Left colon (tissue), 2 donors: ENCODE measurements around the gene EGLN1. TPM values are rescaled to one million over a fixed set of nuclear protein-coding genes. Genes with fewer than 3 reads are reported as not detected.
"Not testable (repeated sequence)": the region's sequence is repeated elsewhere in the genome, so short reads cannot be mapped to it uniquely, and the experiment has no call there.

Source experiments
- ATAC-seq: fragments of 200-7000 bp; cut with Tn5 transposase; one replicate; pipeline ENCODE4 v1.9.1; 2020; ENCODE audit warnings: mild to moderate bottlenecking, moderate library complexity
- DNase-seq, 2 donors: peaks; one replicate each; pipeline ENCODE4 v3.0.0-alpha.2; 2020
- intact Hi-C, 2 donors: fragments of 100-400 bp; cut with DNase I in 1 of 2; cut with micrococcal nuclease in 1 of 2; formaldehyde crosslinking; loops; one replicate each; pipeline versions ENCODE4 v1.11.2 to v1.14.0; 2022; cut with DNase I, micrococcal nuclease
- long read RNA-seq: library from polyadenylated mRNA; unstranded; transcript quantifications from one replicate; pipeline ENCODE4 v2.0.0, GENCODE V29; 2021
- total RNA-seq, 2 donors: library from RNA; stranded (reverse); fragmentation: NEBNext Ultra II Directional; extraction: Animal tissue kit (Norgen Biotek cat#: 25700); gene quantifications; one replicate each; pipeline ENCODE4 v1.2.1, GENCODE V29; 2021
- donor health status: DM: no; HTN: no; CAD: no.
- donor health status: DM: yes; HTN: yes; CAD: no.

Gene EGLN1
- total RNA-seq: 10 to 100 TPM; 40.6 to 63.1 TPM
- long read RNA-seq, full-length matches to known transcripts: 103 of 124 reads
- long read RNA-seq, partial matches to known transcripts: 1 of 124 reads
- long read RNA-seq, other reads (novel, unspliced or antisense): 20 of 124 reads

DNA sequence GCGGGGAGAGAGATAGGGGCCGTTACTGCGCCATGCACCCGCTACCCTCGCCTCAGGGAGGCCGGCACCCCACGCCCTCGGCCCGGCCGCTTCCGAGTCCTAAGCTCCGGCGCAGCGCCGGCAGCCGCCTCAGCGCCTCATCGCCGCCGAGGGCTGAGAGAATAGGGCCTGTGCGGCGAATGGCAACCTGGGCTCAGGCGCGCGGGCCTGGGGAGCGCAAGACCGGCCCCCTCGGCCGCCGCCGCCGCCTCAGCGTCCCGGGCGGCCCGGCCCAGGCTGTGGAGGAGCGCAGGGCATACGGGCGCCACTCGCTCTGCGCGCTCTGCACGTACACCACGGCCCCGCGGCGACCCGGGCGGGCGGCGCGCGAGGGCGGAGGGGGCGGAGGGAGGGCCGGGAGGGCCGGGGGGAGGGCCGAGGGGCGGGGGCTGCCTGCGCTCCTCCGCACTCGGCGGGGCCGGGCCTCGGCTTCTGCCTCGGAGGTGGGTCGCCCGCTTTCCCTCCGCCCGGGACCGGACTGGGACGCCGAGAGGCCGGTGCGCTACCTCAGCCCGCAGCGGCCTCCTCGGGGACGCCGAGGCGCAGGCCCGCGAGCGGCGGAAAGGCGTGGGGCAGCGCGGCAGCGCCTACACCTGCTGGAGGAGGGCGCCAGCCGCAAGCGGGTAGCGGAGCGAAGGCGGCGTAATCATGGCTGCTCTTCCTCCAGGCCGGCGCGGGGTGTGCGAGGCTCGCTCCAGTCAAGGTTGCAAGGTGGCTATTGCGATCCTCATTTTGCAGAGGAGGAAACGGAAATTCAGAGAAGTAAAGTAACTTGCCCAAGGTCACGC, at the start of gene EGLN1:
Gene EGLN1 (minus strand): TSS at position 317 of the 827 bp plus-strand sequence. CDS start 399 bp downstream, outside the sequence.
- ATAC-seq: peak; percentile 81
- DNase-seq: peak; percentile 84 to 89
- intact Hi-C loops: no loop called here

GRCh38 chr1:231471500-231471899, 49.4 kb upstream of the EGLN1 start:
- ATAC-seq, intact Hi-C loops, DNase-seq: not testable (repeated sequence)

- DNase-seq, ATAC-seq, intact Hi-C loops: not testable (repeated sequence)
These were observed 48.9 kb upstream of the EGLN1 start for GRCh38 chr1:231471027-231471426.

DNA sequence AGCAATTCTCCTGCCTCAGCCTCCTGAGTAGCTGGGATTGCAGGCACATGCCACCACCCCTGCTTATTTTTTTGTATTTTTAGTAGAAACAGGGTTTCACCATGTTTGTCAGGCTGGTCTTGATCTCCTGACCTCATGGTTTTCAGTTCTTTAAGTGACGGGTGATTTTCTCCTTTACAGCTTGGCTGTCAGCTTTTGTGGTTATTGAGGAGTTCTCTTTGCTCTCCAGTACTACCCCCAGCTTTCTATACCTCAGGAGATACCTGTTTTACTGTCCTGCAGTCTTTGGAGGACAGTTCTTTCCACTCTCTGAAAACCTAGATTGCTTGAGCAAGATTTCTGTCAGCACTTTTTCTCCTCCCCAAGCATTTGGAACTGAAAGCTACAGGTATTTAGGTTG, 45.9 kb upstream of the EGLN1 start:
- intact Hi-C loops: no loop called here
- DNase-seq: no peak
- no peak for ATAC-seq

- no peak for ATAC-seq
- intact Hi-C loops: no loop called here
- no peak for DNase-seq
These were observed 43.0 kb upstream of the EGLN1 start for GRCh38 chr1:231465051-231465450.

GRCh38 chr1:231463541-231463940, 41.5 kb upstream of the EGLN1 start:
- ATAC-seq (no peak), DNase-seq (no peak)
- intact Hi-C loops: no loop called here

DNA sequence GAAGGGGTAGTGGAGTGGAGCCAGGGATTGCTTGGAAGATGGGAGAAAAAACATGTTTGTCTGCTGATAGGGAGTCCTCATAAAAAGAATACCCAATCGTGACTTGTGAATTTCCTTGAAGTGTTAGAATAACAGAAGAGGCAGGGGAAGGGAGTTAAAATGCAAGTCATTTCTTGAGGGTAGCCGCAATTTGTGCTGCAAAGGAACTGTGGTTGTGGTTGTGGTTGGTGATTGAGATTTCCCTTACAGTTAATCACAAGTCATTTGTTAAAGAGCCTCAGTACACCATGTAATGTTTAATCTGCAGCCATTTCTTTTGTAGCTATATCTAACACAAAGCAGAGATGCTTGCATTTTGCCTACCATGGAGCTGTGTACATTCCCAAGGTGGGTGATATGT, 38.5 kb upstream of the EGLN1 start:
- ATAC-seq: no peak
- DNase-seq: no peak
- intact Hi-C loops: no loop called here

- ATAC-seq, DNase-seq, intact Hi-C loops: not testable (repeated sequence)
These were observed 37.4 kb upstream of the EGLN1 start for GRCh38 chr1:231459438-231459837.

DNA sequence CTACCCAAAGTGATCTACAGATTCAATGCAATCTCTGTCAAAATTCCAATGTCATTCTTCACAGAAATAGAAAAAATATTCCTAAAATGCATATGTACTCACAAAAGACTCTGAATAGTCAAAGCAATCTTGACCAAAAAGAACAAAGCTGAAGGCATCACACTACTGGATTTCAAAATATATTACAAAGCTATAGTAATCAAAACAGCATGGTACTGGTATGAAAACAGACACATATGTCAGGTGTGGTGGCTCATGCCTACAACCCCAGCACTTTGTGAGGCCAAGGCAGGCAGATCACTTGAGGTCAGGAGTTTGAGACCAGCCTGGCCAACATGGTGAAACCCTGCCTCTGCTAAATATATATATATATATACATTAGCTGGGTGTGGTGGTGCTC, 35.9 kb upstream of the EGLN1 start:
- DNase-seq, intact Hi-C loops, ATAC-seq: not testable (repeated sequence)

- ATAC-seq, intact Hi-C loops, DNase-seq: not testable (repeated sequence)
These were observed 32.0 kb upstream of the EGLN1 start for GRCh38 chr1:231454133-231454532.

- DNase-seq (no peak), ATAC-seq (no peak)
- intact Hi-C loops: no loop called here
These were observed 24.1 kb upstream of the EGLN1 start for GRCh38 chr1:231446138-231446537.

DNA sequence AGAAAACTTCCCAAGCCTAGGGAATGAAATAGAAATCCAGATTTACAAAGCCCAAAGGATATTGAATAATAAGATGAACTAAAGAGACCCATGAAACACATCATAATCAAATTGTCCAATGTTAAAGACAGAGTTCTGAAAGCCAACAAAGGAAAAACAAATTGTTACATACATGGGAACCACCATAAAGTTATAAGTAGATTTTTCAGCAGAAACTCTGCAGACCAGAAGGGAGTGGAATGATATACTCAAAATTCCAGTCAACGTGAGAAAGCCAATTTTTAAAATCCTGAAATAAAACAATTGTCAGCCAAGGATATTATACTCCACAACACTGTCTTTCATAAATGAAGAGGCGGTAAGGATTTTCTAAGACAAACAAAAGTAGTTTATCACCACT, 22.0 kb upstream of the EGLN1 start:
- intact Hi-C loops: no loop called here
- ATAC-seq: no peak

DNA sequence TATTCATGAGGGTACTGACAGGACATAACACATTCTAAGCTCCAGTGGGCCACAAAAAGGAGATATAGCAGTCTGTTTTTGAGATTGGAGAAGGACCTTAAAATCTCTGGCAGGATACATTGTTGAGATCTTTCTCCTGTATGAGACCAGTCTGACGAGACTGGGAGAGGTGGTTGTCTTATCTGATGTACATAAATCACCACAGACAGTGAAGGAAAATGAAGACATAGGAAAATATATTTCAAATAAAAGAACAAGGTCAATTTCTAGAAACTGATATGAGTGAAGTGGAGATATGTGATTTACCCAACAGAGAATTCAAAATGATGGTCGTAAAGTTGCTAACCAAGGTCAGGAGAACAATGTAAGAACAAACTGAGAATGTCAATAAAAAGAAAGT, 21.3 kb upstream of the EGLN1 start:
- ATAC-seq: no peak
- intact Hi-C loops: no loop called here

More for the DNA sequence above, 22.0 kb upstream of the EGLN1 start:
- no peak for DNase-seq

DNA sequence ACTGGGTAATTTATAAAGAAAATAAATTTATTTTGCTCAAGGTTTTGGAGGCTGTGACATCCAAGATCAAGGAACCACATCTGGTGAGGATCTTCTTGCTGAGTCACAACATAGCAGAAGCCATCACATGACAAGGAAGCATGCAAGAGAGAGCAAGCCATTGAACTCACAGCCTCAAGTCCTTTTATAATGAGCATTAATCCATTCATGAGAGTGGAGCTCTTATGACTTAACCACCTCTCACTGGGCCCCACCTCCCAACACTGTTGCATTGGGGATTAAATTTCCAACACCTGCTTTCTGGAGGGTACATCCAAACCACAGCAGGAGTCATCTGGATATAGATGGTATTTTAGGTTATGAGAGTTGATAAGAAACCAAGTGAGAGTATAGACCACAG, 20.6 kb upstream of the EGLN1 start:
- ATAC-seq (no peak), DNase-seq (no peak)
- intact Hi-C loops: no loop called here

More for the DNA sequence above, 21.3 kb upstream of the EGLN1 start:
- no peak for DNase-seq

DNA sequence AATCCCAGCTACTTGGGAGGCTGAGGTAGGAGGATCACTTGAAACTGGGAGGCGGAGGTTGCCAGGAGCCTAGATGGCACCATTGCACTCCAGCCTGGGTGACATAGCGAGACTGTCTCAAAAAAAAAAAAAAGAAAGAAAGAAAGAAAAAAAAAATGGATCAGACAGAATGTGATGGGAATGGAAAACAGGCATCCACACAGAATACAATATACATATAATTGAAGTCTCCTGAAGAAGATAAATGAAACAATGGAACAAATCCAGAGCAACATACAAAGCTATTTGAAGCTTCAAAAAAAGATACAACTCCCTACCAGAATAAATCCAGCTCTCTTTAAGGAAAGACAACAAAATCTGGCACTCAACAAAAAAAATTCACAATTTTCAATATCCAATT, 10.9 kb upstream of the EGLN1 start:
- intact Hi-C loops: no loop called here

DNA sequence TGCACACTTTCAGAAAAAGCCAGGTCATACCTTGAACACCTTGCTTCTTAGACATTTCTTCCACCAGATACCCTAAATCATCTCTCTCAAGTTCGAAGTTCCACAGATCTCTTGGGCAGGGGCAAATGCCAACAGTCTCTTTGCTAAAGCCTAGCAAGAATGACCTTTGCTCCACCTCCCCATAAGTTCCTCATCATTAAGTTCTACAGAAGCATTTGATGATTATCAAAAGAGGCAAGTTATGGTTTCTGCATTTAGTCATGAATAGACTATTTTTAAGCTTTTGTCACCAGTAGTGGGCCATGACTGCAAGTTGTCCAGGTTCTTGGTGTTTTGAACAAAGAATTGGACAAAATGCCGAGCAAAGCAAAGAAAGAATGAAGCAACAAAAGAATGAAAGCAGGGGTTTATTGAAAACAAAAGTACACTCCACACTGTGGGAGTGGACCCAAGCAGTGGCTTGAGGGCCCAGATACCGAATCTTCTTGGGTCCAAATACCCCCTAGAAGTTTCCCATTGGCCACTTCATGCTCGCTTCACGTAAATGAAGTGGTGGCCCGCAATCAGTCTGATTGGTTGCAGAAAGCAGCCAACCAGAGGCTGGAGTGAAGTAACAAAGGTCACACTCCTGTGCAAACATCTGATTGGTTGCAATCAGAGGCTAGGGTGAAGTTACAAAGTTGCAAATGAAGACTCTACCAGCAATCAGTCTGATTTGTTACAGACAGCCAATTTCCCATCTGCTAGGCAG, 9.8 kb upstream of the EGLN1 start:
- ATAC-seq (no peak), DNase-seq (no peak)
- intact Hi-C loops: no loop called here

More for the DNA sequence above, 10.9 kb upstream of the EGLN1 start:
- ATAC-seq (no peak), DNase-seq (no peak)

GRCh38 chr1:231430678-231431352, 8.7 kb upstream of the EGLN1 start:
- ATAC-seq, intact Hi-C loops, DNase-seq: not testable (repeated sequence)

- ATAC-seq (no peak), DNase-seq (no peak)
- intact Hi-C loops: no loop called here
These were observed 6.3 kb upstream of the EGLN1 start for GRCh38 chr1:231428377-231428776.
